DOHH2 (cell line): ENCODE data around the gene KDM4C.

Experiments
- H3F3A ChIP-seq: fragments of 200-600 bp; sonication (generic), shearing (Covaris generic); 2 replicates; pipeline ENCODE4 v1.6.0; 2016; ENCODE audit warnings: antibody characterized with exemption, mild to moderate bottlenecking; ENCODE audit not compliant: control insufficient read depth, insufficient read depth
- H3K27ac ChIP-seq: fragments of 200-600 bp; sonication (generic); 2 replicates; pipeline ENCODE4 v1.5.1; 2014; ENCODE audit warnings: low read depth, mild to moderate bottlenecking, low read length, moderate library complexity
- H3K27me3 ChIP-seq: fragments of 200-600 bp; sonication (generic); 2 replicates; pipeline ENCODE4 v1.6.1; 2014; ENCODE audit warnings: mild to moderate bottlenecking, low read length, mixed read lengths; ENCODE audit not compliant: control insufficient read depth
- H3K36me3 ChIP-seq: fragments of 200-600 bp; sonication (generic); 2 replicates; pipeline ENCODE4 v1.6.1; 2014; ENCODE audit warnings: mild to moderate bottlenecking, low read length, moderate library complexity, mixed read lengths; ENCODE audit not compliant: control insufficient read depth
- H3K4me1 ChIP-seq: fragments of 200-600 bp; sonication (generic); 2 replicates; pipeline ENCODE4 v1.6.1; 2014; ENCODE audit warnings: mild to moderate bottlenecking, low read length, mixed read lengths; ENCODE audit not compliant: control insufficient read depth
- H3K4me2 ChIP-seq: fragments of 200-600 bp; sonication (generic); 2 replicates; pipeline ENCODE4 v1.6.0; 2014; ENCODE audit warnings: mild to moderate bottlenecking, low read length, moderate library complexity
- H3K4me3 ChIP-seq: fragments of 200-600 bp; sonication (generic); 2 replicates; pipeline ENCODE4 v1.5.1; 2014; ENCODE audit warnings: mild to moderate bottlenecking, low read length, mixed read lengths
- H3K79me2 ChIP-seq: fragments of 200-600 bp; sonication (generic); 2 replicates; pipeline ENCODE4 v1.6.1; 2014; ENCODE audit warnings: mild to moderate bottlenecking, low read length, mixed read lengths; ENCODE audit not compliant: control insufficient read depth
- H3K9me2 ChIP-seq: fragments of 200-600 bp; sonication (generic); replicated peaks from 2 replicates; pipeline ENCODE4 v1.6.1; 2014; ENCODE audit warnings: mild to moderate bottlenecking, low read length, mixed read lengths; ENCODE audit not compliant: control insufficient read depth
- H3K9me3 ChIP-seq: fragments of 200-600 bp; sonication (generic); 2 replicates; pipeline ENCODE4 v1.6.1; 2014; ENCODE audit warnings: antibody characterized with exemption, low read length, mixed read lengths; ENCODE audit not compliant: control insufficient read depth, insufficient read depth
- H4K20me1 ChIP-seq: fragments of 200-600 bp; sonication (generic); 2 replicates; pipeline ENCODE4 v1.6.0; 2014; ENCODE audit warnings: low read depth, mild to moderate bottlenecking, antibody characterized with exemption, low read length, moderate library complexity; ENCODE audit not compliant: control insufficient read depth, insufficient read depth
- EZH2phosphoT487 ChIP-seq: fragments of 200-600 bp; sonication (generic); IDR thresholded peaks from 2 replicates; pipeline ENCODE4 v1.6.1; 2017; ENCODE audit warnings: borderline replicate concordance, mild to moderate bottlenecking, antibody characterized with exemption, low read length, moderate library complexity, mixed read lengths
- TF ChIP-seq, protein P1 (sequence below): fragments of 200-600 bp; sonication (generic); IDR thresholded peaks from one replicate; pipeline ENCODE4 v1.5.1; 2014; ENCODE audit warnings: antibody characterized with exemption, mild to moderate bottlenecking, low read depth, low read length; ENCODE audit not compliant: poor library complexity, severe bottlenecking

KDM4C gene

GRCh38 chr9:7154003-7154619, 396.3 kb downstream of the KDM4C start:
- no peaks in the 10 kb centered on the region for H3F3A ChIP-seq
- no peaks in the 10 kb centered on the region for H3K9me3 ChIP-seq
- H3K4me1 ChIP-seq, result no peaks in the 10 kb centered on the region
- H3K9me2 ChIP-seq, result no peaks in the 10 kb centered on the region
- no peaks in the 10 kb centered on the region for H4K20me1 ChIP-seq
- H3K36me3 ChIP-seq, result no peaks in the 10 kb centered on the region
- no peak overlapping the region for H3K4me2 ChIP-seq
- H3K79me2 ChIP-seq, result no peaks in the 10 kb centered on the region
- no peaks in the 10 kb centered on the region for H3K27me3 ChIP-seq
- no peak overlapping the region for H3K4me3 ChIP-seq
- no peak overlapping the region for H3K27ac ChIP-seq
- TF ChIP-seq EZH2phosphoT487, result no peak
- TF ChIP-seq, protein P1, sequence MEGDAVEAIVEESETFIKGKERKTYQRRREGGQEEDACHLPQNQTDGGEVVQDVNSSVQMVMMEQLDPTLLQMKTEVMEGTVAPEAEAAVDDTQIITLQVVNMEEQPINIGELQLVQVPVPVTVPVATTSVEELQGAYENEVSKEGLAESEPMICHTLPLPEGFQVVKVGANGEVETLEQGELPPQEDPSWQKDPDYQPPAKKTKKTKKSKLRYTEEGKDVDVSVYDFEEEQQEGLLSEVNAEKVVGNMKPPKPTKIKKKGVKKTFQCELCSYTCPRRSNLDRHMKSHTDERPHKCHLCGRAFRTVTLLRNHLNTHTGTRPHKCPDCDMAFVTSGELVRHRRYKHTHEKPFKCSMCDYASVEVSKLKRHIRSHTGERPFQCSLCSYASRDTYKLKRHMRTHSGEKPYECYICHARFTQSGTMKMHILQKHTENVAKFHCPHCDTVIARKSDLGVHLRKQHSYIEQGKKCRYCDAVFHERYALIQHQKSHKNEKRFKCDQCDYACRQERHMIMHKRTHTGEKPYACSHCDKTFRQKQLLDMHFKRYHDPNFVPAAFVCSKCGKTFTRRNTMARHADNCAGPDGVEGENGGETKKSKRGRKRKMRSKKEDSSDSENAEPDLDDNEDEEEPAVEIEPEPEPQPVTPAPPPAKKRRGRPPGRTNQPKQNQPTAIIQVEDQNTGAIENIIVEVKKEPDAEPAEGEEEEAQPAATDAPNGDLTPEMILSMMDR, result no peak

GRCh38 chr9:7154650-7155049, 396.9 kb downstream of the KDM4C start:
- no peaks in the 10 kb centered on the region for H3K4me1 ChIP-seq
- H3K27ac ChIP-seq, result no peak overlapping the region
- H3K79me2 ChIP-seq, result no peaks in the 10 kb centered on the region
- H4K20me1 ChIP-seq, result no peaks in the 10 kb centered on the region
- H3K27me3 ChIP-seq, result no peaks in the 10 kb centered on the region
- H3K9me3 ChIP-seq, result no peaks in the 10 kb centered on the region
- H3K36me3 ChIP-seq, result no peaks in the 10 kb centered on the region
- no peak overlapping the region for H3K4me2 ChIP-seq
- TF ChIP-seq EZH2phosphoT487, result no peak
- TF ChIP-seq, protein P1, result no peak
- no peaks in the 10 kb centered on the region for H3K9me2 ChIP-seq
- H3K4me3 ChIP-seq, result no peak overlapping the region
- H3F3A ChIP-seq, result no peaks in the 10 kb centered on the region

GRCh38 chr9:7161469-7161868, 403.7 kb downstream of the KDM4C start:
- no peak overlapping the region for H3K27ac ChIP-seq
- H3K9me2 ChIP-seq, result no peaks in the 10 kb centered on the region
- TF ChIP-seq EZH2phosphoT487, result no peak
- TF ChIP-seq, protein P1, result no peak

More at GRCh38 chr9:7161469-7161868, 403.7 kb downstream of the KDM4C start:
- H3K4me2 ChIP-seq, result no peak overlapping the region
- no peaks in the 10 kb centered on the region for H3K27me3 ChIP-seq
- H3K36me3 ChIP-seq, result peaks cover 3% of the 10 kb centered on the region; the same call in 1 of the 2 replicates
- no peak overlapping the region for H3K4me3 ChIP-seq
- H3K79me2 ChIP-seq, result no peaks in the 10 kb centered on the region
- H4K20me1 ChIP-seq, result no peaks in the 10 kb centered on the region
- no peaks in the 10 kb centered on the region for H3K4me1 ChIP-seq
- no peaks in the 10 kb centered on the region for H3F3A ChIP-seq
- H3K9me3 ChIP-seq, result no peaks in the 10 kb centered on the region
